Frontal cortex (tissue), 4 donors: ENCODE results near the gene PHKA1. TPM values are rescaled to one million over a fixed set of nuclear protein-coding genes. Genes with fewer than 3 reads are reported as not detected.
"Not testable (repeated sequence)": the region's sequence is repeated elsewhere in the genome, so short reads cannot be mapped to it uniquely, and the experiment has no call there.

ENCODE experiments used
- DNase-seq, 2 donors: peaks; one replicate each; pipeline ENCODE4 v3.0.0; 2012; ENCODE audit warnings: low spot score in 2 of 2
- FAIRE-seq: peaks from 2 replicates; lab custom pipeline; 2012; peaks lifted over from hg19 to GRCh38; lab: Jason Lieb, UNC
- total RNA-seq: library from RNA; depleted of rRNA; stranded (reverse); fragments of >200 nt; gene quantifications from one replicate; pipeline ENCODE4 v1.2.3, GENCODE V29; 2014
- donor health status: control.
- donor health status: control.
- donor health status: control.

The PHKA1 gene
- total RNA-seq: 2.4 TPM

GRCh38 chrX:72713599-72714477, at the start of gene PHKA1:
Gene PHKA1, minus strand, starts transcription at chrX:72714306. Its CDS starts 426 bp downstream, at chrX:72713880.
- not testable (repeated sequence) for FAIRE-seq
- DNase-seq: peak in 1 of 2 donors; percentile 16

- not testable (repeated sequence) for FAIRE-seq, DNase-seq
Measured at GRCh38 chrX:72760454-72760853, 46.3 kb upstream of the PHKA1 start.

DNA sequence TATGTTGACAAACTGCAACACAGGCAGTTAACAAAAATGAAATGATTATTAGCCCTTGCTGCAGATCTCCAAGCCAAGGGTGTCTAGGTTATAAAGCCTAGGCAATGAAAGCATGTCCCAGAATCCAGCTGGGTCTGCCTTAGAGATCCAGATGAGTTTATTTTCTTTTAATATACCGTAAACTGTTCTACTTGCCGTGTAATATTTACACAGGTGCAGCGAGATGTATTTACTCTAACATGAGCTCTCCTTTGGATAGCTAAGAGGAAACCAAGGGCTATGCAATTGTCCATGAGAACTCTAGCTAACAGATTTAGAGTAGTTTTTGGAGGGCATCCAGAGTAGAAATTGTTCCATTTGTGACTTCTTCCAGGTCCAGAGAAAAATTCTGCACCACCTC, 34.4 kb upstream of the PHKA1 start:
- DNase-seq, FAIRE-seq: not testable (repeated sequence)

DNA sequence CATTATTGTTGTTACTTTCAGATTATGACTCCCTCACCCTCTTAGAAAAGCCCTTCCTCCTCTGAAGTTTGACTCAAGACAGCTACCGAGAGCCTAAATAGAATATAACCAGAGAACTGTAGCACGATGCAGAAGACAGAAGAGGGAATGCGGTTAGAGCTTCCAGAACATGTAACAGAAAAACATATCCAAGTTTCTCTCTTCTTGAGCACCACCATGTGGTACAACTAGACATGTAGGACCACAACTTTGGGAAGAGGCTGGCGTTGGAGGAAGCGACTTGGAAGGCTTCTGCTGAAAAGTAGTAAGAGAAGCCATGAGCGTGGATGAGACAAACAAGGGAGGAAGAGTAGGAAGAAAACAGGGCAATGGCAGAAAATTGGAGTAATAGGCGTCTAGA, 31.4 kb upstream of the PHKA1 start:
- not testable (repeated sequence) for DNase-seq, FAIRE-seq

DNA sequence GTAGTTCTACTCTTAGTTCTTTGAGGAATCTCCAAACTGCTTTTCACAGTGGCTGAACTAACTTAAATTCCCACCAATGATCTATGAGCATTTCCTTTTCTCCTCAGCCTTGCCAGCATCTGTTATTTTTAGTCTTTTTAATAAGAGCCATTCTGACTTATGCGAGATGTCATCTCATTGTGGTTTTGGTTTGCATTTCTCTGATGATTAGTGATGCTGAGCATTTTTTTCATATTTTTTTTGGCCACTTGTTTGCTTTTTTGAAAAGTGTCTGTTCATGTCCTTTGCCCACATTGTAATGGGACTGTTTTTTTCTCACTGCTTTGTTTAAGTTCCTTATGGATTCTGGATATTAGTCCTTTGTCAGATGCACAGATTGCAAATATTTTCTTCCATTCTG, 21.5 kb upstream of the PHKA1 start:
- DNase-seq: no peak

DNA sequence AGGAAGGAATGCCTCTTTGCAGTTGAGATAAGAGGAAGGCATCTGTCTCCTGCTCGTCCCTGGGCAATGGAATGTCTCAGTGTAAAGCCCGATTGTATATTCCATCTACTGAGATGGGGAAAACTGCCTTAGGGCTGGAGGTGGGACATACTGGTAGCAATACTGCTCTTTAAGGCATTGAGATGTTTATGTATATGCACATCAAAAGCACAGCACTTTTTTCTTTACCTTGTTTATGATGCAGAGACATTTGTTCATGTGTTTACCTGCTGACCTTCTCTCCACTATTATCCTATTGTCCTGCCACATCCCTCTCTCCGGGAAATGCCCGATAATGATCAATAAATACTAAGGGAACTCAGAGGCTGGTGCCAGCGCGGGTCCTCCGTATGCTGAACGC, 19.5 kb upstream of the PHKA1 start:
- not testable (repeated sequence) for DNase-seq, FAIRE-seq

More for the DNA sequence above, 21.5 kb upstream of the PHKA1 start:
- no peak for FAIRE-seq

DNA sequence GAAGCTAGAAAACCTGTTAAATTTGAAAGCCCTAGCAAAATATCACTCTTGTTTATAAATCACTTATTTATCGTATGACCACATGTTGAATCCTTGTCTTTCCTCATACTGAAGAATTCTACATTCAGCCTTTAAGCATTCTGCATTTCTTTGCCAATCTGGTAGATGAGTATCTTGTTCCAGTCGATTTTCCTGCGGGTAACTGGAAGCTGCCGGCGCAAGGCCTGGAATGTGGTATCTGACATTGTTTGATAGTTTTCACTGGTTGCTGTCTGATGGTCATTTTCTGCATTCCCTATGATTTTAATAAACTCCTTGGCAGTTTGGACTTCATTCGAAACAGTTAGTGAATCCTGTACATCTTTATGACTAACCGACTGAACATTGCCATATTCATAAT, 13.7 kb upstream of the PHKA1 start:
- no peak for DNase-seq
- FAIRE-seq: no peak

- no peak for DNase-seq
- no peak for FAIRE-seq
Measured at GRCh38 chrX:72716766-72717165, 2.7 kb upstream of the PHKA1 start.

DNA sequence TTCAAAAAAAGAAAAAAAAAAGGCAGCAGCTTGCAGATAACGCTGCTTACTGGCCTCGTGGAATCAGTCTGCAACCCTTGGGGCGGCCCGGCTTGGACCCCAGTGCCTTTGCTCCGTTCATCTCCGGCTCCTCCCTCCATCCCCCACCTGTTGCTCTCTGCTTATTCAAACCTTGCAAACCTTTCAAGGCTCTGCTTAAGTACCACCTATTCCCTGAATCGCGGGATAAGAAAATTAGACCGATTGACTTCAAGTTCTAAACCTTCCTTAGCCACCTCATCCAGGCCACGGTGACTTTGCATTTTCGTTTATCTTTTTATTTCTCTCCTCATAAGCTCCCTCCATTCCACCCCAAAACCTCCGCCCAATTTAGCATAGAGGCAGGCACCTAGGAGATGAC, 1.4 kb upstream of the PHKA1 start:
- FAIRE-seq: no peak
- no peak for DNase-seq

DNA sequence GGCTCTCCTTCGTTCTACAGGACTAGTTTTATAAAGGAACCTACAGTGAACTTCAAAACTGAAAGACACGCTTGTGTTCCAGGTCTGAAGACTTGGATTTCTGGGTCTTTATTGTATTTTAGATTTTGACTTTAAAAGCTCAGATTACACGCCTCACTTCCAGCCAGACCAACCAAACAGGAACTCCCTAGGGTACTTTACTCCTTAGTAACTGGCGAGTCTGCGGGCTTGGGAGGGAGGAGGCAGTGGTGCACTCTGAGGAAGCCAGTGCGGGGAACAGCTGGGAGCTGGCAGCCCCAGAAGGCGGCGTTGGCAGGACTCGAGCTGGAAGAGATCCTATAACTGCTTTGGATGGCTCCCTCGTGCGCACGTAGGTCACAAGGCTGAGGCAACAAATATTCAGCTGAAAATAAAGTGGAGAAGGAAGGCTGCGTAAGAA, 391 bp upstream of the PHKA1 start:
- no peak for FAIRE-seq
- DNase-seq: peak; percentile 23 to 24

DNA sequence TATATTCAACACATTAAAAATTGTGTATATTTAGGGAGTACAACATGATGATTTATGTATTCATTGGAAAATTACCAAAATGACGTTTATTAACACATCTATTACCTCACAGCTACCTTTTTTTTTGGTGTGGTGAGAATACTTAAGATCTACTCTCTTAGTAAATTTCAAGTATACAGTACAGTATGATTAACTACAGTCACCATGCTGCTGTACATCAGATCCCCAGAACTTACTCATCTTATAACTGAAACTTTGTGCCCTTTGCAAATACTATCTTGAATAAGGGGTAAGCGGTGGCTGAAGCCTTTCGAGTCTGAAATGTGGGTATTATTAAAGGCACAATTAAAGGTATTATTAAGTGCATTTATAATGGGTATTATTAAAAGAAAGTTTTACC, 976 bp downstream of the PHKA1 start:
- DNase-seq (no peak), FAIRE-seq (no peak)

- FAIRE-seq: no peak
Measured at GRCh38 chrX:72712094-72712755, 1.9 kb downstream of the PHKA1 start.

DNA sequence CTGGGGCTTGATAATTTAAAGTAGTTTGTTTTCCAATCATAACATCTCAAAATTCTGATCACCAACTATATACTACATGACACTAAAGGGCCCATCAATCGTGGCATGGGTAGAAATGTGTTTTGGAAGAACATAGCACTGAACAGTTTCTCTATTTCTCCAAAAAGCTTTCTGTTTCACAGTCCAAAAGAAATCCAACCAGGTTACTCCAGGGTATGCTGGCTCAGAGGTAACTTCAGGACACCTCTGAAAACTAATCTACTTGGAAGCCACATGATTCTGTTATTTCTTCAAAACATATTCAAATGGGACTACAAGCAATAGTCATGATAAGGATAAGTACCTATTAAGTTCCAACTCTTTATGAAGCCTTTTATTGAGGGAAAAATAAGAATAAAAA, 8.3 kb downstream of the PHKA1 start:
- DNase-seq (no peak), FAIRE-seq (no peak)

More at GRCh38 chrX:72712094-72712755, 1.9 kb downstream of the PHKA1 start:
- no peak for DNase-seq

DNA sequence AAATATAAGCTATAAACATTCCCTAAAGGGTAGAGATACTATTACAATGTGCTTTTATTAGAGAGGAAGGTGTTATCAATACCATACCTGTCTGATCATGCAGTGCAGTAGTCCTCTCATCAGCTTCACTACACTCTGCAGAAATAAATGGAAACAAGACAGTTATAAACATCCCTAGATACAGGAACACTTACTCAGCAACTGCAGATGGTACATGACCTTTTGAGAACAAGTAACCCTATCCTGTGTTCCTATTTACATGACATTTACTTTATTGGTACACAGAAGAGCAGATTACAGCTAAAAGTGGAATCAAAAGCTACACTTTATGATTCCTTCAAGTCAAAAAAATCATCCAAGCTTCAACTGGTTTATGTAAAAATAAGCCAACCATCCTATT, 9.0 kb downstream of the PHKA1 start:
- no peak for FAIRE-seq
- DNase-seq: no peak

DNA sequence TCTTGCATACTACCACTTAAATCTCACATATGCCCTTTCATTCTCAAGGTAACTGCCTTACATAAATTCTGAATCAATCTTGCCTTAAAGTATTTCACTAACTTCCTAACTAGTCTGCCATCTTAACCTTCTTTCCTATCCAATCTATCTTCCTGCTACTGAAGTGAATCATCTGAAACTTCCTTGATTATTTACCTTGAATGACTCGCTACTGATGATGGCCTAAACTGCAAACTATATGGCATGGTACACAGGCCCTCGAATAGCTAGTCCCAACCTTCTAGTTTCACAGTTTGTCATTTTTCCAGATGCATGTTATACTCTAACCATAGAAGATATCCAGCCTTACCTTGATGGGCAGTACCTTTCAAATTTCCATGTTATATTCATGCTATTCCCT, 19.9 kb downstream of the PHKA1 start:
- FAIRE-seq (no peak), DNase-seq (no peak)

GRCh38 chrX:72693477-72693876, 20.6 kb downstream of the PHKA1 start:
- FAIRE-seq: no peak
- DNase-seq: no peak

- FAIRE-seq: no peak
- no peak for DNase-seq
Measured at GRCh38 chrX:72687396-72687795, 26.7 kb downstream of the PHKA1 start.

DNA sequence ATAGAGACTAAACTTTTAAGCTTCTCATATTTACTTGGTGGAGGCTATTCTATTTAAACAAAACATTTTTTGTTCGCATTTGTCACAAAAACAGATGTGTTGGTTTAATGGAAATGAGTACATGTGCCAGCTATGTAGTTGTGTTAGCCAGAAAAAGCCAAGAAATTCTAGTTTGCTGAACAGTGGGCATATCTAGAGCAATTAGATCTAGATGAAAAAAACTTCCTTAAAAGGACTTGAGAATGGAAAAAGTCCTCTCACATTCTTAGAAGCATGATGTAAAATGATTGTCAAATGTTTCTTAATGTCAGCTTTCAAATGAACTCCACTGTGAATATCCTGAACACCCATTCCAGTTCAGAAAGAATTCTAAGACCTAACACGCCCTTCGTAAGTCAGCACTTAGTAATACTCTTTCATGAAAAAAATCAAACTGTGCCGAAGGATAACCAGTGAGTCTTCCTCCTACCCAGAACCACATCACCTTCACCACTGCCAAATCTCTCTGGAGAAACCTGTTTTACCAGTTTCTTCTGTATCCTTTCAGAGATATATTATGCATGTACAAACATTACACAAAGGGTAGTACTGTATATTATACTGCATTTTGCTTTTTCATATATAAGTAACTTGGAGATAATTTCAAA, 28.2 kb downstream of the PHKA1 start:
- DNase-seq (no peak), FAIRE-seq (no peak)

DNA sequence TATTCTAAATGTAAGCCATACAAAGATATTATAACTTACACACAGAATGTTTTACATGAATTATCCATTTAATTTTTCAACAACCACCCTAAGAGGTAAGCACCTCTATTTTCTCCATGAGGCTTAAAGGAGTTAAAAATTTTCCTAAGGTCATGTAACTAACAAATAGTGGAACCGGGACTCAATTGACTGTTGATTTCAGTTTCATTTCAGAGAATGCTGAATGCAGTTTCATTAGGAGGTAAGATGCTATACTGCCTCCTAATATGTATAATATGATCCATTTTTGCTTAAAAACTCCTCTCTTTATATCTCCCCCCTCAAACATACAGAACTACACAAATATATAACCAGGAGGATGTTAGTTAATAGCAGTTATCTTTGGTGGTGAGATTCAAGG, 29.1 kb downstream of the PHKA1 start:
- FAIRE-seq: no peak
- no peak for DNase-seq

DNA sequence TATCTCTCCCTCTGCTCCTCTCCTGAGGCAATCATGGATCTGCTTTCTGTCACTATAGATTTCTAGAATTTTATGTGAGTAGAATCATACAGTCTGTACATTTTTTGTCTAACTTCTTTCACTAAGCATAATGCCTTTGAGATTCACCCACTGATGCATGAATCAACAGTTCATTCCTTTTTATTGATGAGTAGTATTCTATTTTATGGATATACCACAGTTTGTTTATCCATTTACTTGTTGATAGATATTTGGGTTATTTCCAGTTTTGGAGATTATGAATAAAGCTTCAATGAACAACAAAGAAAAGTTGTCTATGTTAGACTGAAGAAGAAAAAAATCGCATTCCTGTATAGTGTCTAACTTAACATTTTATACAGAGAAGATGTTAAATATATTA, 30.5 kb downstream of the PHKA1 start:
- DNase-seq (no peak), FAIRE-seq (no peak)

DNA sequence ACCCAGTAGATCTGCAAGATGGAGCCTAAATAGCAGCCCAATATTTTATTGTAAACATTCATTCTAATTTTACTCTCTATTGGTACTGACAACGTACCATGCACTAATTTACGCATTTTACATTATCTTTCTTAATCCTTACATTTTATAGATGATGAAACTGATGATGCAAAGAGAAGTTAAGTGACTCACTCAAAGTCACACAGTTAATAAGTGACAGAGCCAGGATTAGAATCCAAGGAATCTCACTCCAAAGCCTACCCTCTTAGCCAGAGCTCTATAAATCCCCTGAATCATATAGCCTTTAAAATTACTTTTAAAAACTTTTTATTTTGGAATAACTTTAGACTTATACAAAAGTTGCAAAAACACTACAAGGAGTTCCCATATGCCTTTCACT, 37.6 kb downstream of the PHKA1 start:
- no peak for DNase-seq
- FAIRE-seq: no peak
